GM19043 (cell line): ENCODE data around the gene ADAM12.
A peak's percentile ranks its signal among the peaks of the same experiment; 100 is the strongest.

ENCODE experiments used
- ATAC-seq: cut with Tn5 transposase; IDR thresholded peaks from one replicate; pipeline ENCODE4 v1.9.1; 2021; ENCODE audit warnings: low read depth; ENCODE audit not compliant: unreplicated experiment

The ADAM12 gene

DNA sequence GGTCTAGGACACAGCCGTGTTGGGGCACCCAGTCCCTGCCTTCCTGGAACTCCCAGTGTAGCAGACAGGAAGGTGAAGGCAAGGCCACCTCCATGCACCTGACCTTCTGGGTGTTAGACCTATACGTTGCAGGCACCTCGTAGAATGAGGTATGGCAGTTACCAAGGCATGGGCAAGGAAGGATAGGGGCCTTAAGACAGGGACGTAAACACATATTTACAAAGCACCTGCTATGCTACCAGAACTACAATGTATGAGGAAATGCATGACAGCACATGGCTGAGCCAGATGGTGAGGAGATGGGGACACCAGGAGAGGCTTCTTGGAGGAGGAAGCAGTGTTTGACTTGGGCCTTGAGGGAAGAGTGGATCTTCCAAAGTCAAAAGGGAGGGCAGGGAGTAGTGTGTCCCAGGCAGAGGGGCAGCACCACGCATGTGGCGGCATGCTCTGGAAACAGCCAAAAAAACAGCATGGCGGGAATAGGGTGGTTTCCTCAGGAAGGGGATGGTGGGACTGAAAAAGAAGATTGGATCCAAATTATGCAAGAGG lies 260.7 kb downstream of the ADAM12 start:
- no peak for ATAC-seq

- no peak for ATAC-seq
Observed at GRCh38 chr10:126126866-126127265, 261.4 kb downstream of the ADAM12 start.

DNA sequence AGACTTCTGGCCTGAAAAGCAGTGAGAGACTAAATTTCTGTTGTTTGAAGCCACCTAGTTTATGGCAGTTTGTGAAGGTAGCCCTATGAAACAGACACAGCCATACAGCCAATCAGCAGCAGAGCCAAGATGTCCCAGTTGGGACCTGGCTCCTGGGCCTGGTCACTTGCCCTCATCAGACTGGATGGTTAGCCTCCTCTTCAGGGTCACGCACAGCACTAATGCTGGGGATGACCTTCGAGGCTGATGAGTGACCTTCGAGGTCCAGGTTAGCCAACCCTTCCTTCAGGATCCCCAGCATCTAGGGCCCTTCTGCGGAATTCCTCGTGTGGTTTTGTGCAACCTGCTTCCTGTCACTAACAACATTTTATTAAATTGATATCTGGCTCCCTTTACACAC lies 262.3 kb downstream of the ADAM12 start:
- ATAC-seq: no peak

GRCh38 chr10:126124668-126125349 lies 263.5 kb downstream of the ADAM12 start:
- ATAC-seq: no peak

- ATAC-seq: no peak
Observed at GRCh38 chr10:126124046-126124445, 264.2 kb downstream of the ADAM12 start.

DNA sequence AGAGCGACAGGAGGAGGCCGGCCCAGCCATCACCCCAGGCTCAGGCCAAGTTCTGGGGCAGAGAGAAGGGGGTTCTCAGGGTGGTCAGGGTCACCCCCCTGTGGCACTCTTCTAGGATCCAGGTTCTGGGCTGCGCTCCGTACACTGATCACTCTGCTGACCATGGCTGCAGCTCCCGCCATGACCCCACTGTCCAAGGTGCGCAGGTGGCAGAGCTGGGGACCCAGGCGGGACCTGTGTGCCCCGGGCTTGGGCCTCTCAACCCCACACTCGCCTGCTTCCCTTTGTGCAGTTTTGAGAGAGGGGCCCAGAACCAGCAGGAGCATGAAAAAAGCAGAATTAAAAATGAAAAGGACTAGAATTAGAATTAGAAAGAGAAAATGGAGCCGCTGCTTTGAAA lies 264.8 kb downstream of the ADAM12 start:
- no peak for ATAC-seq

GRCh38 chr10:126122881-126123280 lies 265.4 kb downstream of the ADAM12 start:
- ATAC-seq: no peak

DNA sequence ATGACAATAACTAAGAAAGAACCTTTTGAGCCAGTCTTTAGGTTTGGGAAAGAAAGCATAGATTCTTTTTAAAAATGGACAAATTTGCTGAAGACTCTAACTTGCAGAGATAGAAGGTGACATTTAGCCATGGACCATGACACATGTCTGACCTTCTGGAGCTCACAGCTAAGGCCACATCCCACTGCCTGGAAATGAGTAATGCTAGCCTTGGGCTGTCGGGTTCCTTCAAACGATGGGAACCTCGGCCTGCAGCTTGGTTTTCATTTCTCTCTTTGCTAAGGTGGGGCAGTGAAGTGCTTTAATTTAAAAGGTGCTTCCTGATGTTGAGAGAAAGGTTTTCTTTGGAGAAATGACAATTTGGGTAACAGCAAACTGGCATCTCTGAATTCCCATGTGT lies 268.7 kb downstream of the ADAM12 start:
- ATAC-seq: no peak

DNA sequence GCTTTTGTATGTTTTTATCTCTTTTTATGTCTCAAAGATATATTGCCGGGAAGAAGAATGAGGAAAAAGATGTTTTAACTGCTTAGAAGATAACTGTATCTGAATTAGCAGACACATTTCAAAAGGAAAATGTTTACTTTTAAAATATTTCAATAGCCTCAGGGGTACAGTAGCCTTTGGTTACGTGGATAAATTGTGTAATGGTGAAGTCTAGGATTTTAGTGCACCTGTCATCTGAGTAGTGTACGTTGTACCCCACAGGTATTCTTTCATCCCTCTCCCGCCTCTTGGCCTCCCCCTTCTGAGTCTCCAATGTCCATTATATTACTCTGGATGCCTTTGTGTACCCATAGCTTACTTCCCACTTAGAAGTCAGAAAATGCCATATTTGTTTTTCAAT lies 269.8 kb downstream of the ADAM12 start:
- no peak for ATAC-seq

GRCh38 chr10:126117196-126117595 lies 271.1 kb downstream of the ADAM12 start:
- ATAC-seq: no peak

- no peak for ATAC-seq
Observed at GRCh38 chr10:126115886-126116285, 272.4 kb downstream of the ADAM12 start.

DNA sequence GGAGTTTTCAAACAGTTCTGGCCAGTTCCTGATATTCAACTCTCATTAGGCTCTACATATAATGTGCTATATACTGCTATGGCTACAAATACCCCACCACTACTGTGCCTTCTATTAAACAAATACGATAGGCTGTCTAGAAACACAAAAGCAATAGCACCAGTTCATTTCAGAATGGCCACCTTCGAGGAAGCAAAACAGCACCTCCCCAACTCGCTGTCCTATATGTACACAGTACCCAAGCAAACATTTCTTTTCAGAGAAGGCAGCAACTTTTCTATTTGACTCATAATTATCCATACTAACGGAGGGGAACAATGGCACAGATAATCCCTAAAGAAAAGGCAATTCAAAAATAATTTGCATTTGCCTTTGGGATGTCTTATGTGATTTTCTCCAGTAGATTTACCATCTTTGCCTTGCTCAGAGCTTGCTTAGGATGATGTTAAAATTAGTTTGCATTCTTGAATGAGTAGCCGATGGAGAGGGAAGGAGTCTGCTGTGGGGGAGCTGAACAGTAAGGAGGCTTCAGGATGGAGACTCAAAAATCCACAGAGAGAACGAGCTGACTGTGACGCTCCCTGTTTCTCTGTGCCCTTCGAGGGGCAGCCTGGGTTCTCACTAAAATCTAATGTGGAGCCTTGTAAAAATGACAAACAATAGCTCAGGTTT lies 273.3 kb downstream of the ADAM12 start:
- no peak for ATAC-seq

- no peak for ATAC-seq
Observed at GRCh38 chr10:126111516-126111915, 276.8 kb downstream of the ADAM12 start.

- ATAC-seq: no peak
Observed at GRCh38 chr10:126110489-126111180, 277.6 kb downstream of the ADAM12 start.

GRCh38 chr10:126109893-126110292 lies 278.4 kb downstream of the ADAM12 start:
- no peak for ATAC-seq

GRCh38 chr10:126108693-126109092 lies 279.6 kb downstream of the ADAM12 start:
- no peak for ATAC-seq

DNA sequence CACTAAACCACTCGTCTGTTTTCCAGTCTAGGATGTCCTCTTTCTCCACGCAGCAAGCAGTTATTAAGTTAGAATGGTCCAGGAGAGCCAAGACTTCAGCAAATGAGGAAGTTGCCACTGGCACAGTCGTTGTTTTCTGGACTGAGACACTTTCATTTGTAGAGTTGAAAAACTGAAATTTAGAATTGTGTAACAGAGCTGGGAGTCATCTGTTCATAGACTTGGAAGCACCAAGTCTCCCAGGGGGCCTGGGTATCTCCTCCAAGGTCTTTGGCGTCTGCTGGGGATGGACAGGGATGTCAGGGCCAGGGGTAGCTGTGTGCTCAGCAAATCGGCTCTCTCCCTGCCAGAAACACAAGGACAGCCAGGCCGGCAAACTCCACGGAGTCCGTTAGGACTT lies 283.5 kb downstream of the ADAM12 start:
- no peak for ATAC-seq

GRCh38 chr10:126102636-126103035 lies 285.6 kb downstream of the ADAM12 start:
- no peak for ATAC-seq

DNA sequence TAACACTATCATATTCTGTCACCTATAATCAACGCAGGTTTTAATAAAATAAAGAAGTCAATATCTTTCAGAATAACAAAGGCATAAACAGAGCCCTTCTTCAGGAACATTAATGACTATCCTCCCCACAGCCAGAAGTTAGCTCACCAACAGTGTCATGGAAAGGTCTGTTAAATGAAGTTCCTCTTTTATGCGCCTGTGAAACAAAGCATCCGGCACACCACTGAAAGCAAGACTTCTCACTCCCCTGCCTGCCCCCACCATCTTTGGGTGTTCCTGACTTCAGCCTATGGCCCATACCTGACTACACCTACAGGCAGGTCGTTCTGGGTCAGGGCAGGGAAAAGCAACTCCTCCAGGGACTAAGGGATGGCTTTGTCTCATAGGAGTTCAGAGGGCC lies 286.5 kb downstream of the ADAM12 start:
- peak; percentile 80 for ATAC-seq

GRCh38 chr10:126101325-126101724 lies 287.0 kb downstream of the ADAM12 start:
- no peak for ATAC-seq

- no peak for ATAC-seq
Observed at GRCh38 chr10:126099366-126099765, 288.9 kb downstream of the ADAM12 start.

GRCh38 chr10:126098226-126098581 lies 290.1 kb downstream of the ADAM12 start:
- ATAC-seq: no peak
